Umbilical cord (tissue), 2 donors: ENCODE results near the gene SUB1. TPM values are rescaled to one million over a fixed set of nuclear protein-coding genes. Genes with fewer than 3 reads are reported as not detected.
"Not testable (repeated sequence)": the region's sequence is repeated elsewhere in the genome, so short reads cannot be mapped to it uniquely, and the experiment has no call there.

ENCODE experiments used
- DNase-seq: peaks from one replicate; pipeline ENCODE4 v3.0.0-alpha.2; 2015; ENCODE audit warnings: low spot score
- total RNA-seq: library from RNA; depleted of rRNA; stranded (reverse); fragments of >200 nt; gene quantifications from one replicate; pipeline ENCODE4 v1.2.3, GENCODE V29; 2014; ENCODE audit warnings: low replicate concordance; ENCODE audit not compliant: insufficient read depth

The SUB1 gene
- total RNA-seq, 1 donor from 2014 or later, result 170 TPM

DNA sequence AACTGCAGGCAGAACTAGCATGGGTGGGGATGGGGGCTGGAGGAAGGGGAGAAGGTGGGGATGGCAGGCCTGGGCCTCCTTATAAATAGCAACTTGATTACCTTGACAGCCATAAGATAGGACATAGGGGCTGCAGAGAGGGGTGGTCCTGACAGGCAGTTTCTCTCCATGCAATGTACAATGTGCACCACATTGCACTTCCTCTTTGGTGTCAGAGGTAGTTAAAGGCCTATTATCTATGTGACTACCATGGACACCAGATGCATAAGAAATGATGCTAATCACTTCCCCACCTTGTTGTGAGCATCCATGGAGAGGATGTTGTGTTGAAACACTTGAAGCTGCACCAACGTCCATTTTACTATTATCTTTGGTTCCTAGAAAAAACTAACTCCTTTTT is 20.2 kb upstream of the SUB1 start:
- DNase-seq, result no peak

DNA sequence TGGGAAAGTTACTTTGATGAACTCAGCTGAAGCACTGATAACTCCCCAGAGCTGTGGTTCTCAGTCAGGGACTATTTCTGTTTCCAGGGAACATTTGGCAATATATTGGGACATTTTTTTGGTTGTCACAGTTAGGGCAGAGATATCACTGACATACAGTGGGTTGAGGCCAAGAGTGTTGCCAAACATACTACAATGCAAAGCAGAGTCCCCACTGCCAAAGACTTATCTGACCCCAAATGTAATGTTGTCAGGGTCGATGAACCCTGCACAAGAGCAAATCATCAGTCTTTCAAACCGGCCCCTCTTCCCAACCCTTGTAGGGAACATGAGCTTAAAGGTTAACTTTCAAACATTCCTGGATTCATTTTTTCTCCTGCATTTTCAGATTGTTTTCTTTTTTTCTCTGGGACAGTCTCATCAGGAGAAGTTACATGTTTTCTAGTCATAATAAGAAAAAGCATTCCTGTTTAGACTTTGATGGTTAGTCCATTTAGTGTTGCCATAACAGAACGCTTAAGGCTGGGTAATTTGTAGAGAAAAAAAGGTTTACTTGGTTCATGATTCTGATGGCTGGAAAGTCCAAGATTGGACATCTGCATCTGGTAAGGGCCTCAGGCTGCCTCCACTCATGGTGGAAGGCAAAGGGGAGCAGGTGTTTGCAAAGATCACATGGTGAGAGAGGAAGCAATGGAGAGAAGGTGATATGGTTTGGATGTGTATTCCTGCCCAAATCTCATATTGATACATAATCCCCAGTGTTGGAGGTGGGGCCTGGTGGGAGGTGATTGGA is 18.8 kb upstream of the SUB1 start:
- DNase-seq, result no peak

DNA sequence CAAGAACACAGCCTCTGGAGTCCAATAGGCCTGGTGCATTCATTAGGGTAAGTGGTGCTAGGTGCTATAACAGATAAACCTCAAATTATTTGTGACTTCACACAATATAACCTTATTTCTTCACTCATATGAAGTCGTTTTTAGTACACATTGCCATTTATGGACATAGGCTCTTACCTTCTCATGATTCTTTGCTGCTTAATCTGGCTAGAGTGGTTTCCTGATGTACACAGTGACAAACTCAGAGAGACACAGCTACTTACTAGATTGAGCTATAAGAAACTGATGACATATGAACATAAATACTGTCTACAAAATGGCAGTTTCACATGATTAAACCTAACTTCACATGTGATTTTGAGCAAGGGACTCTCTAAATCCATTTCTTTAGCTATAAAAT is 14.2 kb upstream of the SUB1 start:
- DNase-seq, result no peak

DNA sequence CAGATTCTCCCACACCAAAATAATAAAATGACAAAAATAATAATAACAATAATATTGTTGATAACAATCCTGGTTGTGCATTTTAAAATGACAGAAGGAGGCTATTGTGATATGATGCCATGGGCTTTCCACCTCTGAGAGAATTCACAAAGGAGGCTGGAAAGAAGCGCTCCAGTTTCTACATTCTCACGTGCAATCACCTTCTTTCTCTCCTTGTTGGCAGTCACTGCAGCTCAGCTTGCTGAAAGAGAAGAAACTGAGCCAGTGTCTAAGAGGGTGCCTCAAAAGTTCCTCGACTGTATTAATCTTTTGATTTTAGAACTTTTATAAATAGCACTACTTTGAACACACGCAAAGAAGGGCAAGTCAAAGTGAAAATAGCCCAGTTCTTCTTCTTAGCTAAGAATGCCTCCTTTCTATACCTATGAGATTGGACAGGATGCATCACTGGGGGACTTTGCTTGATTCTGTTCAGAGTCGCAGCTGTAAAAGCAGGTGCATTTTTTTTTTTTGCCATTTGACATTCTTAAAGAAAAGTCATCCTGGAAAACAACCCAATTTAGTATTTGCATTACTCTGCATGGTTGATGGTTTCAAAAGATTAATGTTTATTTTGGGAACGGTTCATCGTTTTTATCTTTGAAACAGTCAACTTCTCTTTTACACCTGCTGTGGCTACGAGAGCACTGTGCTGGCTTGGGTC is 12.4 kb upstream of the SUB1 start:
- DNase-seq, result no peak

DNA sequence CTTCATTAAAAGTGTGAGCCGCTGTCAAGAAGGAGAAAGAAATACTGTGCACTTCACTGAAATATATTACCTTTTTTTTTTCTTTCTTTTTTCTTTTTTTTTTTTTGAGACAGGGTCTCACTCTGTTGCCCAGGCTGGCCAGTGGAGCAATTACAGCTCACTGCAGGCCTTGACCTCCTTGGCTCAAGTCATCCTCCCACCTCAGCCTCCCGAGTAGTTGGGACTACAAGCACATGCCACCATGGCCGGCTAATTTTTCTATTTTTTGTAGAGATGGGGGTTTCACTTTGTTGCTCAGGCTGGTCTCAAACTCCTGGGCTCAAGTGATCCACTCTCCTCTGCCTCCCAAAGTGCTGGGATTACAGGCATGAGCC is 11.9 kb upstream of the SUB1 start:
- not testable (repeated sequence) for DNase-seq

DNA sequence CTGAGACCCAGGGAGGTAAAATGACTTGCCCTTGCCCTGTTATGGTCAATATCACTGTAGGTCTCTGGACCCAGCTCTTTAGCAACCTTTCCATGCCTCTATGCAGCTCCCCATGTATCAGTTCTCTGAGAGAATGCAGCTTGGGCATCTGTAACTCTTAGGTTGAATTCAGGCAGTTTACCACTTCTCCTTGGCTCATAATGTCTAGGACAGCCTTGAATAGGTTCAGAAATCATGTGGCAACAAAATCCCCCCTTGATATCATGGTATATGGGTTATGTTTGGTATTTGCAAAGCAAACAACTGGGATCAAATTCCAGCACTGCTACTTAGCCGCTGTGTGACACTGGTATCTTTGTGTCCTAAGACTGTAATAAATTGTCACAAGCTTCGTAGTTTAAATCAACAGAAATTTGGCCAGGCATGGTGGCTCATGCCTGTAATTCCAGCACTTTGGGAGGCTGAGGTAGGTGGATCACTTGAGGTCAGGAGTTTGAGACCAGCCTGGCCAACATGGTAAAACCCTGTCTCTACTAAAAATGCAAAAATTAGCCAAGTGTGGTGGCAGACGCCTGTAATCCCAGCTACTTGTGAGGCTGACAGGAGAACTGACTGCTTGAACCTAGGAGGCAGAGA is 10.7 kb upstream of the SUB1 start:
- no peak for DNase-seq

DNA sequence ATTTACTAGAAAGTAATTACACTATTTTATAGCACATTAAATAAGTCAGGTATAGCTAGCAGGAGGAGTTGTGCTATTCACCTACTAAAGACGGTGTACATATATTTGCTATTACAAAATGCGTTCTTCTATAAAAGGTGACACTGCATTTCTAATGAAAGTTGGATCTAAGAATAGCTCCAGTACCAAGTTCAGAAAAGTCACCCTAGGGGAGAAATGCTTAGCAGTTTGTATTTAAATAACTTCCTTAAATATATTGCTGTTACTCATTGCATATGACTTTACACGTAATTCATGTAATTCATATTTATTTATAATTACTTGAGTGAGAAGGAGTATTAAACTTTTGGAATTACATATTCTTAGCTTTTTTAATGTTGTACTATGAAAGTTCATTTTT is 7.0 kb upstream of the SUB1 start:
- no peak for DNase-seq

DNA sequence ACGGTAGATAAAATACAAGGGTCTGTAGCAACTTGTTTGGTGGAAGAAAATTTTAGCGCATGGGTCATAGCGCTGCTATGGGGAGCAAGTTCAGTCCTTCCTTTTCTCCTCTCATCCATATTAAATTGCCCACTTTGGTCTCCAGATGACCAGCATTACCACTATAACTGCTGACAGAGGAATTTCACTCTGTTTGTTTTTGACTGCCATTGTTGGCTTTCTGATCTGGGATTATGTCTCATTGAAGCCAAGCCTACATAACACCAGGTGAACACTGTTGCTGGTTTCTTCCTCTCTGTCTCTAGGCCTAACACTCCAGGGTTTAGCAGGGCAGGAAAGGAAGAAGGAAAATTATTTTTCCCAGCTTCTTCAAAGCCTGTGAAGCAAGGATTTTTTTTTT is 6.6 kb upstream of the SUB1 start:
- DNase-seq, result no peak

DNA sequence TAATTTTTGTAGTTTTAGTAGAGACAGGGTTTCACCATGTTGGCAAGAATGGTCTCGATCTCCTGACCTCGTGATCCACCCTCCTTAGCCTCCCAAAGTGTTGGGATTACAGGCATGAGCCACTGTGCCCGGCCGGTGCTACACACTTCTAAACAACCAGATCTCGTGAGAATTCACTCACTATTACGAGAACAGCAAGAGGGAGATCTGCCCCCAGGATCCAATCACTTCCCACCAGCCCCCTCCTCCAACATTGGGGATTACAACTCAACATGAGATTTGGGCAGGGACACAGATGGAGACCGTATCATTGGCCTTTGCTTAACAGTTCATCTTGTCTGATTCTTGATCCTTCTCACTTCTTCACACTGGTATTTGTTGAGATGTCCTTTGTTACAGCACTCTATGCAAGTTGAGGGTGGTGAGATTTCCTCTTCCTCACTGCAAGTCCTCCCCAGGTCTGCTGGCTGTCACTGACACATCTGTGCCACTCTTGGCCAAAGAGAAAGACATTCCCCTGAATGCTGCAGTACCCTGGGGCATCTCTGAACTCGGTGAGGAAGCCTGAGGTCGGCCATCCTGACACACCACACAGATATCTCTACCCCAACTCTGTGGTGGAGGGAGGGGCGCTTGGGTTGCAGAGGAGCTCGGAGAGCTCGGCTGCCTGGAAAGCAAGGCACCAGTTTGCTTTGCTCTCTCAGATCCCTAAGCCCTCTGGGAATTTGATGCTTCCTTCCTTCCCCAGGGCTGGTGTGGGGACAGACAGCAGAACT is 4.2 kb upstream of the SUB1 start:
- no peak for DNase-seq

DNA sequence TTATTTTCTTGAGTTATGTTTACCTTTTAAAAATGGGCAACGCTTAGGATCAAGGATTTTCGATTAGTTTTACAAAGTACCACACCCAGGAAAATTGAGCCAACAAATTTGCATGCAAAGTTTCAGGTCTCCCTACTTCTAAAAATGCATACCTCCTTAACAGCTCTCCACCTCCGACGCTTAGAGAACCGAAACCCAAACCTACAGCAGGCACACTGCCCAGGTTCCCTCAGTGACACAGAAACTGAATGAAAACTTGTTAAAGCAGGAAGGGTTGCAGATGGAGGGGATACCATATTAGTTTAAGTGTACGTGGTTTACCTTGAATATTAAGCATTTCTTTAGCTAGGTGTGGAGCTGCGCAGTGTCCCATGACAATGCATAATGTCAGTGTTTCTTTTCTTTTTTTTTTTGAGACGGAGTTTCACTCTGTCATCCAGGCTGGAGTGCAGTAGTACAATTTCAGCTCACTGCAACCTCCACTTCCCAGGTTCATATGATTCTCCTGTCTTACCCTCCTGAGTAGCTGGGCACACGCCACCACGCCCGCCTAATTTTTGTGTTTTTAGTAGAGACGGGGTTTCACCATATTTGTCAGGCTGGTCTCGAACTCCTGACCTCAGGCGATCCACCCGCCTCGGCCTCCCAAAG is 1.6 kb upstream of the SUB1 start:
- no peak for DNase-seq

DNA sequence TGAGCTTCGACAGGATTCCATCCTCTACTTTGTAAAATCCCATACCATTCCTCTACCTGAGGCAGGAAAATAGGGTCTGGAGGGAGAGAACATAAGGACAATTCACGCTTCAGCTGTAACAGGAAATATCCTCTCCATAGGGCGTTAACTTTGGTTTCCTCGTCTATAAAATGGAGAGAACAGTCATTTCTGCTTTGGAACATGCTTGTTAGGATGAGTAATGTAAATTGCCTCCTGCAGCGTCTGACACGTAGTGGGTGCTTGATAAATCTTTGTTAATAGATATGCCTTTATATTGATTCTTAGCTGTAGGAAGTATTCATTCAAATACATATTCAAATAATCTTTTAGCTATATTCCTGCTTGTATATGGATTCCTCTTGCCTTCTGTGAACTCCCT is 711 bp upstream of the SUB1 start:
- DNase-seq, result no peak

DNA sequence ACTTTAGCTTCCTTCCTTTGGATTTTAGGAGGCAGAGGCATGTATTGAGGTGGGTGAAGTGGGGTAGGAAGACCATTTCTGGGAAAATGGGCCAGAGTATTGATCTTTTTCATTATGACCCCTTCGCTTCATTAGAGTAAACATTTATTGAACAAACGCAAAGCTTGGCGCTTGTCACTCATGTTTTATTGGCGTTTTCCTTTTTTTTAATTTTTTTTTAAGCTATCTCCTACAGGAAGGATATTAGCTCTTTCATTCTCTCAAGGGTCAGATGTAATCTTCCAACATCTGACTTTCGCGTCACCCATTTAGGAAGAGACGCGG is 273 bp upstream of the SUB1 start:
- DNase-seq, result no peak

DNA sequence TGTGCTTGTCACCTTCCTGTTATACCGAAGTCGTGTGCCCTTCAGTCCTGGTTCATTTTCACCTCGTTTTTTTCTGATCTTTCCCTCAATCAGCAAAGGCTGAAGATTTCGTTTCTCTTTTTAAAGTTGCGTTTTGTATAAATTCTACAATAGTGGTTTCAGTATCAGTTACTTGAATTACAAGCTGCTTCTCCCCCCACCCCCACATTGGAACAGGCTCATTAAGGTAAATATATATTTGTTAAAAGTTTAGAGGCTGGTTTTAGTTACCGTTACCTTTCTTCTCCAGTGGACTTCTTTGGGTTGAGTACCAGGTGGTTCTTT is 881 bp downstream of the SUB1 start:
- no peak for DNase-seq

DNA sequence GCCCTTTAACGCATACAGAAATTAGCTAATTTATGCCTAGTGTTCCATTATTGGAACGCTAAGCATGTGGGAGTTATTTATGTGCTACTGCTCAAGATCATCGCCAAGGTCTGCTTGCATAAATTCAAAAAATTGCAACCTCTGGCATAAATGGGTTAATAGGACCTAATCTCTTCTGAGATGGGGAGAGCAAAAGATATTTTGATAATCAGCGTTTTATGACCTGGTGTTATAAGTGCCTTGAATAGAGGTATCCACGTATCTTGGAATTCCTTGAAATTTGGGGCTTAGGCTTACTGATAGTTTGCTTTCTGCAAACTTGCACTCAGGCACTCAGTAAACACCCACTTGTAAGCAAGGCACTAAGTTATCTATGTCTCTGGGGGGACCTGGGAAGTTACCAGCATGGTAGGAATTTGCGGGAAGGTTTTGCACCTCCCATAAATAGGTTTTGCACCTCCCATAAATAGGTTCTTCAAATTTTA is 1.8 kb downstream of the SUB1 start:
- no peak for DNase-seq

DNA sequence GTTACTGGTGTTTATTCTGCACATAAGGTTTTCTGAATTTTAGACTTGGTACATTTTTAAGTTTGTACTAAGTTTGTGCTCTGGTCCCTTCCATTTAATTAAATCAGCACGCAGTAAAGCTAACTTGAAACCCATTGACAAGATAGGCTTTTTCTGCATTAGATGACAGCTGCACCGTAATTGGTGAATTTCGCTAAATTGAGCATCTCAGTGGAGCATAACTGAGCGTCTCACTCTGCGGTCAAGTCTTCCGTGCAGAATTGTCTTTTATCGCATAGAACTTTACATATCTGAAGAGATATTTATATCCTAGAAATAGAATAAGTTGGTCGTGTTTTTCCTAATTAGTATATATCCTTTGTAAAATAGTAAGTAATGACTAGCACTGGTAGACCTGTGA is 4.1 kb downstream of the SUB1 start:
- DNase-seq, result no peak

DNA sequence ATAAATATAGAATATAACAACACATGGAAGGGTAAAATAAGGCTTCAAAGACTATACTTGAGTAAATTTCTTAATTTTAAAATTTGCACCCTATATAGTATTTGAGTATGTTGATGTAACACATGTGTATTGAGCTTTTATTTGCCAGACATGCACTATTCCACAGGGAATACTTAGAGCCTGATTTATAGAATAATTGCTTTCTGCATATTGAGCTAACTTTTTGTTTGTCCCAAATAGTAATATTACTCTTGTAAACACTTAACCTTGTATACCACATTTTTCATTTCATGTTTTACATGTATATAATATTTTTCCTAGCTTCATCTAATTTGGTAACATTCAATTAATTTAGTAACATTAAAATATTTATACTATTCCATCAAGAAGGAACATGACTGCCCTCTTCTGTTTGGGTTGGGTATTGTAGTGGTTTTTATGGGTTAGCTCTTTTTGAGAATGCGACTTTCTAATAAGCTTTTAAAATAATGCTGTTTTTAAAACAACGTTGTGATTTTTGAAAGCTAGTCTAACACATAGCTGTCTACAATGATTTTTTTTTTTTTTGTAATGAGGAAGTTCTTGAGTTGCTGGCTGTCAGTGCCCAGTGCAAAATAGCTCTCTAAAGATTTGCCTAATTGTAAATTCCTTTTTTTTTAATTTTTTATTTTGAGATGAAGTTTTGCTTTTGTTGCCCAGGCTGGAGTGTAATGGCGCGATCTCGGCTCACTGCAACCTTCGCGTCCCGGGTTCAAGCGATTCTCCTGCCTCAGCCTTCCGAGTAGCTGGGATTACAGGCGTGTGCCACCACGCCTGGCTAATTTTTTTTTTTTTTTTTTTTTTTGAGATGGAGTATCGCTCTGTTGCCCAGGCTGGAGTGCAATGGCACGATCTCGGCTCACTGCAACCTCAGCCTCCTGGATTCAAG is 4.8 kb downstream of the SUB1 start:
- DNase-seq, result peak; percentile 52

DNA sequence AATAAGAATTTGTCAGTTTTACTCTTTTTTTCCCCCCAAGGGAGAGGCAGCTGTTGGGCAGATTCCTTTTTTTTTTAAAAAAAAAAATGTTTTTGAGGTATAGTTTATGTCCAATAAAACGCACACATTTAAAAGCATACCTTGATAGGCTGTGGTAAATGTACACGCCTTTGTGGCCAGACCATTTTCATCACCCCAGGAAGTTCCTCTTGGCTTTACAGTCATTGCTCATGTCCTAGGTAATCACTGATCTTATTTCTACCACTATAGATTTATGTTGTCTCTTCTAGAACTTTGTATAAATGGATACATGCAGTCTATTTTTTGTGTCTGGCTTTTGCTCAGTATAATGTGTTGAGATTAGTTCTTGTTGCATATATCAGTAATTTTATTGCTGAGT is 9.8 kb downstream of the SUB1 start:
- DNase-seq, result no peak

DNA sequence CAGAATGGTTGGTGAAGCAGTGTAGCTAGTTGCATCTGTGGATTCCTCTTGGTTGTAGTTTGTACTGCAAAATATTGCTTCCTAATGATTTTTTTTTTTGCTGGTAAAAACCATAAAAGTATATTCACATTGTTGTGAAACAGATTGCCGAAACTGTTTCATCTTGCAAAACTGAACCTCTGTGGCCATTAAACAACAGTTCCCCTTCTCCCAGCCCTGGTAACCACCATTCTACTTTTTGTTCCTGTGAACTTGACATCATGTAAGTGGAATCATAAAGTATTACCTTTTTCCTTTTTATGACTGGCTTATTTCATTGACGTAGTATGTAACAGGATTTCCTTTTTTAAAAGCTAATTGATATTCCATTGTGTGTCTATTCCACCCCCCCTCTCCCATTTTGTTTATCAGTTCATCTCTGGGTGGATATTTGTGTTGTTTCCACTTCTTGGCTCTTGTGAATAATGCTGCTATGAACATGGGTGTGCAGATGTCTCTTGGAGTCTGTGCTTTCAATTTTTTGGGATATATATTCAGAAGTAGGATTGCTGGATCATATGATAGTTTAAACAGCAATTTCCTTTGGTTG is 11.8 kb downstream of the SUB1 start:
- no peak for DNase-seq

DNA sequence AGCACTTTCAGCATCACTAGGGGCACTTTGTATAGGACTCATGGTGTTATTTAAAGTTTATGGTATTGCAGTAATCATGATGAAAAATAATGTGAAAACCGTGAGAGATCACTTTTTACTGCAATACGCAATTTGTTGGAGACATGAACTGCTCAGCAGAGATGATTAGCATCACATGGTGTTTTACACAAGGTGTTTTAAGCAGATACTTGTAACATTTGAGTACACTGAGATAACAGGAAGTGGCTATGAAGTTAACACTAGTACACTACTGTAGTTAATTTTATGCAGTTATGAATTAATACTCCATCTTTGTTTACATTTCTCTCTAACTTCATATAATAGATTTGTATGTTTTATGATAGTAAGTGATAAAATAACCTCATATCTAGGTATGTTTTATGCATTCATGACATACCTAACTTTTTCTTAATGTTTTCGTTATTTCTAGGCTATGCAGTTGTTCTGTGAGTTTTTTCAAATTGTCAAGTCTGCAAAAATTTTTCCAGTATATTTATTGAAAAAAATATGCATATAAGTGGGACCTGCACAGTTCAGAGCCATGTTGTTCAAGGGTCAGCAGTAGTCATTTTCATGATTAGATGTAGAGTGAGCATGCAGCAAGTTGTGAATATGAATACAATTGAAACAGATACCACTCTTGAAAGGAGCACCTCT is 13.0 kb downstream of the SUB1 start:
- DNase-seq, result no peak
